DOHH2 (cell line): ENCODE measurements around the gene MARCHF4.

Source experiments
- H3F3A ChIP-seq: fragments of 200-600 bp; sonication (generic), shearing (Covaris generic); 2 replicates; pipeline ENCODE4 v1.6.0; 2016; ENCODE audit warnings: antibody characterized with exemption, mild to moderate bottlenecking; ENCODE audit not compliant: control insufficient read depth, insufficient read depth
- H3K27ac ChIP-seq: fragments of 200-600 bp; sonication (generic); 2 replicates; pipeline ENCODE4 v1.5.1; 2014; ENCODE audit warnings: low read depth, mild to moderate bottlenecking, low read length, moderate library complexity
- H3K27me3 ChIP-seq: fragments of 200-600 bp; sonication (generic); 2 replicates; pipeline ENCODE4 v1.6.1; 2014; ENCODE audit warnings: mild to moderate bottlenecking, low read length, mixed read lengths; ENCODE audit not compliant: control insufficient read depth
- H3K36me3 ChIP-seq: fragments of 200-600 bp; sonication (generic); 2 replicates; pipeline ENCODE4 v1.6.1; 2014; ENCODE audit warnings: mild to moderate bottlenecking, low read length, moderate library complexity, mixed read lengths; ENCODE audit not compliant: control insufficient read depth
- H3K4me1 ChIP-seq: fragments of 200-600 bp; sonication (generic); 2 replicates; pipeline ENCODE4 v1.6.1; 2014; ENCODE audit warnings: mild to moderate bottlenecking, low read length, mixed read lengths; ENCODE audit not compliant: control insufficient read depth
- H3K4me2 ChIP-seq: fragments of 200-600 bp; sonication (generic); 2 replicates; pipeline ENCODE4 v1.6.0; 2014; ENCODE audit warnings: mild to moderate bottlenecking, low read length, moderate library complexity
- H3K4me3 ChIP-seq: fragments of 200-600 bp; sonication (generic); 2 replicates; pipeline ENCODE4 v1.5.1; 2014; ENCODE audit warnings: mild to moderate bottlenecking, low read length, mixed read lengths
- H3K79me2 ChIP-seq: fragments of 200-600 bp; sonication (generic); 2 replicates; pipeline ENCODE4 v1.6.1; 2014; ENCODE audit warnings: mild to moderate bottlenecking, low read length, mixed read lengths; ENCODE audit not compliant: control insufficient read depth
- H3K9me2 ChIP-seq: fragments of 200-600 bp; sonication (generic); replicated peaks from 2 replicates; pipeline ENCODE4 v1.6.1; 2014; ENCODE audit warnings: mild to moderate bottlenecking, low read length, mixed read lengths; ENCODE audit not compliant: control insufficient read depth
- H3K9me3 ChIP-seq: fragments of 200-600 bp; sonication (generic); 2 replicates; pipeline ENCODE4 v1.6.1; 2014; ENCODE audit warnings: antibody characterized with exemption, low read length, mixed read lengths; ENCODE audit not compliant: control insufficient read depth, insufficient read depth
- H4K20me1 ChIP-seq: fragments of 200-600 bp; sonication (generic); 2 replicates; pipeline ENCODE4 v1.6.0; 2014; ENCODE audit warnings: low read depth, mild to moderate bottlenecking, antibody characterized with exemption, low read length, moderate library complexity; ENCODE audit not compliant: control insufficient read depth, insufficient read depth
- CTCF ChIP-seq: fragments of 200-600 bp; sonication (generic); IDR thresholded peaks from one replicate; pipeline ENCODE4 v1.5.1; 2014; ENCODE audit warnings: antibody characterized with exemption, mild to moderate bottlenecking, low read depth, low read length; ENCODE audit not compliant: poor library complexity, severe bottlenecking
- EZH2phosphoT487 ChIP-seq: fragments of 200-600 bp; sonication (generic); IDR thresholded peaks from 2 replicates; pipeline ENCODE4 v1.6.1; 2017; ENCODE audit warnings: borderline replicate concordance, mild to moderate bottlenecking, antibody characterized with exemption, low read length, moderate library complexity, mixed read lengths

MARCHF4 gene

GRCh38 chr2:216344206-216344949 is 27.9 kb downstream of the MARCHF4 start:
- H3K79me2 ChIP-seq, result no peaks in the 10 kb centered on the region
- no peak overlapping the region for H3K27ac ChIP-seq
- H3F3A ChIP-seq, result no peaks in the 10 kb centered on the region
- H3K9me3 ChIP-seq, result no peaks in the 10 kb centered on the region
- no peak overlapping the region for H3K4me2 ChIP-seq
- TF ChIP-seq CTCF, result no peak
- TF ChIP-seq EZH2phosphoT487, result no peak
- H3K36me3 ChIP-seq, result no peaks in the 10 kb centered on the region
- no peak overlapping the region for H3K4me3 ChIP-seq
- no peaks in the 10 kb centered on the region for H4K20me1 ChIP-seq
- no peaks in the 10 kb centered on the region for H3K9me2 ChIP-seq
- no peaks in the 10 kb centered on the region for H3K4me1 ChIP-seq
- peaks cover under 1% of the 10 kb centered on the region; the same call in 1 of the 2 replicates for H3K27me3 ChIP-seq

GRCh38 chr2:216343221-216343980 is 28.9 kb downstream of the MARCHF4 start:
- Histone ChIP-seq H3K4me2 (no peak overlapping the region), H4K20me1 (no peaks in the 10 kb centered on the region), H3F3A (no peaks in the 10 kb centered on the region), H3K4me3 (no peak overlapping the region), H3K9me3 (no peaks in the 10 kb centered on the region), H3K79me2 (no peaks in the 10 kb centered on the region), H3K27ac (no peak overlapping the region), H3K4me1 (no peaks in the 10 kb centered on the region), H3K9me2 (no peaks in the 10 kb centered on the region), H3K27me3 (peaks cover 10% of the 10 kb centered on the region; the same call in 1 of the 2 replicates), H3K36me3 (no peaks in the 10 kb centered on the region)
- TF ChIP-seq CTCF (no peak), EZH2phosphoT487 (no peak)

- Histone ChIP-seq H3K79me2 (no peaks in the 10 kb centered on the region), H3K27me3 (peaks cover 20% of the 10 kb centered on the region; the same call in 1 of the 2 replicates), H3K9me3 (no peaks in the 10 kb centered on the region), H3K4me3 (no peak overlapping the region), H4K20me1 (no peaks in the 10 kb centered on the region), H3K4me1 (no peaks in the 10 kb centered on the region), H3F3A (no peaks in the 10 kb centered on the region), H3K9me2 (no peaks in the 10 kb centered on the region), H3K4me2 (no peak overlapping the region), H3K27ac (no peak overlapping the region), H3K36me3 (no peaks in the 10 kb centered on the region)
- TF ChIP-seq CTCF (no peak), EZH2phosphoT487 (no peak)
Observed at GRCh38 chr2:216341121-216341520, 31.2 kb downstream of the MARCHF4 start.
